ENCODE data around the gene UBXN7.
"Not testable (repeated sequence)": the region's sequence is repeated elsewhere in the genome, so short reads cannot be mapped to it uniquely, and the experiment has no call there.

The UBXN7 gene

GRCh38 chr3:196315821-196316220 is 116.4 kb downstream of the UBXN7 start:
- H3K27me3 ChIP-seq (ENCODE audit: low read depth, low read length) = no peaks in the 10 kb centered on the region
- peaks cover 8% of the 10 kb centered on the region for H3K79me2 ChIP-seq (ENCODE audit: low read length)
- no peaks in the 10 kb centered on the region for H3K36me3 ChIP-seq (replicated peaks; ENCODE audit: low read depth, low read length)
- no peak overlapping the region for H3K4me2 ChIP-seq (ENCODE audit: low read length)
- no peaks in the 10 kb centered on the region for H3K9me3 ChIP-seq (ENCODE audit: insufficient read depth, low read length)
- no peak overlapping the region for H3K27ac ChIP-seq (ENCODE audit: low read length)
- no peaks in the 10 kb centered on the region for H4K20me1 ChIP-seq (ENCODE audit: insufficient read depth, low read length)
- H3K4me3 ChIP-seq (ENCODE audit: low read length) = no peak overlapping the region
- H2AFZ ChIP-seq (ENCODE audit: low read depth, low read length) = no peak overlapping the region
- no peak overlapping the region for H3K9ac ChIP-seq (ENCODE audit: low read length)
- TF ChIP-seq CTCF (IDR thresholded peaks at IDR 0.05; ENCODE audit: low read depth, low read length) = no peak
- no peak for TF ChIP-seq EZH2phosphoT487 (IDR thresholded peaks at IDR 0.05; ENCODE audit: low read depth)
- H3K4me1 ChIP-seq (ENCODE audit: low read length) = no peaks in the 10 kb centered on the region

- Histone ChIP-seq H3K36me3 (replicated peaks; ENCODE audit: low read depth, low read length) (no peaks in the 10 kb centered on the region), H3K4me3 (ENCODE audit: low read length) (no peak overlapping the region), H3K4me2 (ENCODE audit: low read length) (no peak overlapping the region), H3K27me3 (ENCODE audit: low read depth, low read length) (no peaks in the 10 kb centered on the region), H3K27ac (ENCODE audit: low read length) (no peak overlapping the region), H3K79me2 (ENCODE audit: low read length) (peaks cover 8% of the 10 kb centered on the region), H3K9me3 (ENCODE audit: insufficient read depth, low read length) (no peaks in the 10 kb centered on the region), H3K4me1 (ENCODE audit: low read length) (no peaks in the 10 kb centered on the region), H3K9ac (ENCODE audit: low read length) (no peak overlapping the region), H2AFZ (ENCODE audit: low read depth, low read length) (no peak overlapping the region), H4K20me1 (ENCODE audit: insufficient read depth, low read length) (no peaks in the 10 kb centered on the region)
- TF ChIP-seq EZH2phosphoT487 (IDR thresholded peaks at IDR 0.05; ENCODE audit: low read depth) (no peak), CTCF (IDR thresholded peaks at IDR 0.05; ENCODE audit: low read depth, low read length) (no peak)
These were observed 117.6 kb downstream of the UBXN7 start for GRCh38 chr3:196314597-196314996.

- not testable (repeated sequence) for H3K27me3 ChIP-seq (ENCODE audit: low read depth, low read length); H3K36me3 ChIP-seq (replicated peaks; ENCODE audit: low read depth, low read length); H3K4me2 ChIP-seq (ENCODE audit: low read length); H4K20me1 ChIP-seq (ENCODE audit: insufficient read depth, low read length); H3K27ac ChIP-seq (ENCODE audit: low read length); H3K4me3 ChIP-seq (ENCODE audit: low read length); H3K9me3 ChIP-seq (ENCODE audit: insufficient read depth, low read length); H3K79me2 ChIP-seq (ENCODE audit: low read length); H3K9ac ChIP-seq (ENCODE audit: low read length); H2AFZ ChIP-seq (ENCODE audit: low read depth, low read length); H3K4me1 ChIP-seq (ENCODE audit: low read length)
These were observed 118.1 kb downstream of the UBXN7 start for GRCh38 chr3:196314086-196314485.

- not testable (repeated sequence) for H3K4me3 ChIP-seq (ENCODE audit: low read length); H3K27ac ChIP-seq (ENCODE audit: low read length); H4K20me1 ChIP-seq (ENCODE audit: insufficient read depth, low read length); H3K27me3 ChIP-seq (ENCODE audit: low read depth, low read length); H3K36me3 ChIP-seq (replicated peaks; ENCODE audit: low read depth, low read length); H3K4me1 ChIP-seq (ENCODE audit: low read length); H3K9me3 ChIP-seq (ENCODE audit: insufficient read depth, low read length); H3K4me2 ChIP-seq (ENCODE audit: low read length); H2AFZ ChIP-seq (ENCODE audit: low read depth, low read length); H3K9ac ChIP-seq (ENCODE audit: low read length); H3K79me2 ChIP-seq (ENCODE audit: low read length)
These were observed 129.3 kb downstream of the UBXN7 start for GRCh38 chr3:196302960-196303359.

GRCh38 chr3:196302551-196302950 is 129.7 kb downstream of the UBXN7 start:
- H3K36me3 ChIP-seq (replicated peaks; ENCODE audit: low read depth, low read length) = not testable (repeated sequence)

GRCh38 chr3:196298521-196298920 is 133.7 kb downstream of the UBXN7 start:
- no peaks in the 10 kb centered on the region for H3K79me2 ChIP-seq (ENCODE audit: low read length)
- no peak overlapping the region for H3K9ac ChIP-seq (ENCODE audit: low read length)
- H3K4me2 ChIP-seq (ENCODE audit: low read length) = no peak overlapping the region
- H3K36me3 ChIP-seq (replicated peaks; ENCODE audit: low read depth, low read length) = no peaks in the 10 kb centered on the region
- H3K4me3 ChIP-seq (ENCODE audit: low read length) = no peak overlapping the region
- H3K27ac ChIP-seq (ENCODE audit: low read length) = no peak overlapping the region
- no peaks in the 10 kb centered on the region for H4K20me1 ChIP-seq (ENCODE audit: insufficient read depth, low read length)
- TF ChIP-seq EZH2phosphoT487 (IDR thresholded peaks at IDR 0.05; ENCODE audit: low read depth) (no peak), CTCF (IDR thresholded peaks at IDR 0.05; ENCODE audit: low read depth, low read length) (no peak)
- H3K27me3 ChIP-seq (ENCODE audit: low read depth, low read length) = no peaks in the 10 kb centered on the region
- H3K9me3 ChIP-seq (ENCODE audit: insufficient read depth, low read length) = no peaks in the 10 kb centered on the region
- H2AFZ ChIP-seq (ENCODE audit: low read depth, low read length) = no peak overlapping the region
- peaks cover 16% of the 10 kb centered on the region for H3K4me1 ChIP-seq (ENCODE audit: low read length)

More at GRCh38 chr3:196302551-196302950, 129.7 kb downstream of the UBXN7 start:
- H2AFZ ChIP-seq (ENCODE audit: low read depth, low read length); H3K27ac ChIP-seq (ENCODE audit: low read length); H3K9ac ChIP-seq (ENCODE audit: low read length); H3K4me1 ChIP-seq (ENCODE audit: low read length); H3K4me3 ChIP-seq (ENCODE audit: low read length); H3K79me2 ChIP-seq (ENCODE audit: low read length); H4K20me1 ChIP-seq (ENCODE audit: insufficient read depth, low read length); H3K9me3 ChIP-seq (ENCODE audit: insufficient read depth, low read length); H3K27me3 ChIP-seq (ENCODE audit: low read depth, low read length): not testable (repeated sequence)
- peak overlapping the region; percentile 11 for H3K4me2 ChIP-seq (ENCODE audit: low read length)

Measured in OCI-LY3 (cell line).